ENCODE data around the gene HIBADH.

DNA sequence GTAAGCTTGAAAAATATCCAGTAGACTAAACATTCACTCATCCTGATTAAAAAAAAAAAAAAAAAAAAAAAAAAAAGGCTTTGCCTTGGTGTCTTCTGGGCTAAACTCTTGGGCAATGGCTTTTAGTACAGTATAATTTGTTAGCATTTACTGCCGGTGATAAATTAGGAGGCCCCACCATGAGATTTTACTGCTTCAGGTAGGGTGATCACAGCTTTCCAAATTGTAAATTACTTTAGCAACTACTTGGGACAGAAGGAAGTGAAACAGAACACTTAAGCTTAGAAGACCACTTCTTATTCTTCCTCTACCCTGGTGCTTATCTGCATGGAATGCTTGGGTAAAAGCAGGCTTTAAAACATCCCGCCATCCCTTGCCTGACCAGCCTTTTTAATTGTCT, 152.1 kb downstream of the HIBADH start:
- TF ChIP-seq, protein P1, sequence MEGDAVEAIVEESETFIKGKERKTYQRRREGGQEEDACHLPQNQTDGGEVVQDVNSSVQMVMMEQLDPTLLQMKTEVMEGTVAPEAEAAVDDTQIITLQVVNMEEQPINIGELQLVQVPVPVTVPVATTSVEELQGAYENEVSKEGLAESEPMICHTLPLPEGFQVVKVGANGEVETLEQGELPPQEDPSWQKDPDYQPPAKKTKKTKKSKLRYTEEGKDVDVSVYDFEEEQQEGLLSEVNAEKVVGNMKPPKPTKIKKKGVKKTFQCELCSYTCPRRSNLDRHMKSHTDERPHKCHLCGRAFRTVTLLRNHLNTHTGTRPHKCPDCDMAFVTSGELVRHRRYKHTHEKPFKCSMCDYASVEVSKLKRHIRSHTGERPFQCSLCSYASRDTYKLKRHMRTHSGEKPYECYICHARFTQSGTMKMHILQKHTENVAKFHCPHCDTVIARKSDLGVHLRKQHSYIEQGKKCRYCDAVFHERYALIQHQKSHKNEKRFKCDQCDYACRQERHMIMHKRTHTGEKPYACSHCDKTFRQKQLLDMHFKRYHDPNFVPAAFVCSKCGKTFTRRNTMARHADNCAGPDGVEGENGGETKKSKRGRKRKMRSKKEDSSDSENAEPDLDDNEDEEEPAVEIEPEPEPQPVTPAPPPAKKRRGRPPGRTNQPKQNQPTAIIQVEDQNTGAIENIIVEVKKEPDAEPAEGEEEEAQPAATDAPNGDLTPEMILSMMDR (IDR thresholded peaks at IDR 0.05) = no peak
- no peak for TF ChIP-seq POLR2A (IDR thresholded peaks at IDR 0.05)
